SK-N-SH treated with all-trans-retinoic acid at 6 μM for 48 hours (cell line): ENCODE data around the gene ORC5.

Experiments
- ATAC-seq: fragments of 200-7000 bp; cut with Tn5 transposase; 3 replicates; pipeline ENCODE4 v1.9.1; 2020; ENCODE audit warnings: mild to moderate bottlenecking, moderate library complexity
- ARNTL ChIP-seq: fragments of 450-650 bp; formaldehyde crosslinking; IDR thresholded peaks from 2 replicates; pipeline ENCODE4 v1.5.0; 2020; ENCODE audit warnings: low read depth, mild to moderate bottlenecking, moderate library complexity, borderline replicate concordance
- BACH2 ChIP-seq: fragments of 250-450 bp; sonication (Bioruptor Pico); IDR thresholded peaks from 2 replicates; pipeline ENCODE4 v1.9.0; 2021; ENCODE audit warnings: mild to moderate bottlenecking, borderline replicate concordance
- CREB5 ChIP-seq: fragments of 250-450 bp; sonication (Bioruptor Pico); IDR thresholded peaks from 2 replicates; pipeline ENCODE4 v1.5.1; 2020; ENCODE audit warnings: low read depth, mild to moderate bottlenecking, moderate library complexity
- CSDC2 ChIP-seq: fragments of 250-450 bp; sonication (Bioruptor Pico); IDR thresholded peaks from 2 replicates; pipeline ENCODE4 v1.5.0; 2020; ENCODE audit warnings: mild to moderate bottlenecking, moderate library complexity
- CSRNP3 ChIP-seq: fragments of 250-450 bp; sonication (Bioruptor Pico); IDR thresholded peaks from 2 replicates; pipeline ENCODE4 v1.5.1; 2021; ENCODE audit warnings: mild to moderate bottlenecking, moderate library complexity
- ESRRG ChIP-seq: fragments of 250-450 bp; sonication (Bioruptor Pico); IDR thresholded peaks from 2 replicates; pipeline ENCODE4 v1.6.1; 2021; ENCODE audit warnings: mild to moderate bottlenecking
- GLIS3 ChIP-seq: fragments of 250-450 bp; sonication (Bioruptor Pico); IDR thresholded peaks from 2 replicates; pipeline ENCODE4 v1.5.0; 2020; ENCODE audit warnings: mild to moderate bottlenecking, moderate library complexity
- ISL1 ChIP-seq: fragments of 250-450 bp; sonication (Bioruptor Pico); IDR thresholded peaks from 2 replicates; pipeline ENCODE4 v2.1.2; 2022; ENCODE audit warnings: mild to moderate bottlenecking, moderate library complexity
- OSR1 ChIP-seq: fragments of 250-450 bp; sonication (Bioruptor Pico); IDR thresholded peaks from 2 replicates; pipeline ENCODE4 v1.8.0; 2022; ENCODE audit warnings: moderate library complexity, mild to moderate bottlenecking, inconsistent platforms
- PATZ1 ChIP-seq: fragments of 250-450 bp; sonication (Bioruptor Pico); IDR thresholded peaks from 2 replicates; pipeline ENCODE4 v1.8.0; 2020; ENCODE audit warnings: mild to moderate bottlenecking, moderate library complexity, borderline replicate concordance
- POU6F1 ChIP-seq: fragments of 250-450 bp; sonication (Bioruptor Pico); IDR thresholded peaks from 2 replicates; pipeline ENCODE4 v1.8.0; 2021; ENCODE audit warnings: low read depth, mild to moderate bottlenecking, moderate library complexity, borderline replicate concordance
- PPARA ChIP-seq: fragments of 250-450 bp; sonication (Bioruptor Pico); IDR thresholded peaks from 2 replicates; pipeline ENCODE4 v1.5.0; 2020; ENCODE audit warnings: mild to moderate bottlenecking, borderline replicate concordance
- RARB ChIP-seq: fragments of 250-450 bp; sonication (Bioruptor Pico); IDR thresholded peaks from 2 replicates; pipeline ENCODE4 v1.8.0; 2021; ENCODE audit warnings: mild to moderate bottlenecking, moderate library complexity
- SNAI2 ChIP-seq: fragments of 250-450 bp; sonication (Bioruptor Pico); IDR thresholded peaks from 2 replicates; pipeline ENCODE4 v1.5.0; 2020; ENCODE audit warnings: mild to moderate bottlenecking, moderate library complexity
- TCF4 ChIP-seq: fragments of 250-450 bp; sonication (Bioruptor Pico); IDR thresholded peaks from 2 replicates; pipeline ENCODE4 v1.8.0; 2021; ENCODE audit warnings: mild to moderate bottlenecking, moderate library complexity, borderline replicate concordance
- TOX ChIP-seq: fragments of 250-450 bp; sonication (Bioruptor Pico); IDR thresholded peaks from 2 replicates; pipeline ENCODE4 v1.8.0; 2021; ENCODE audit warnings: mild to moderate bottlenecking, moderate library complexity, borderline replicate concordance
- TSHZ2 ChIP-seq: fragments of 250-450 bp; sonication (Bioruptor Pico); IDR thresholded peaks from 2 replicates; pipeline ENCODE4 v1.5.0; 2020; ENCODE audit warnings: mild to moderate bottlenecking, moderate library complexity
- ZC3H10 ChIP-seq: fragments of 250-450 bp; sonication (Bioruptor Pico); IDR thresholded peaks from 2 replicates; pipeline ENCODE4 v1.5.1; 2021; ENCODE audit warnings: mild to moderate bottlenecking, moderate library complexity
- ZFP3 ChIP-seq: fragments of 250-450 bp; sonication (Bioruptor Pico); IDR thresholded peaks from 2 replicates; pipeline ENCODE4 v1.5.0; 2020; ENCODE audit warnings: mild to moderate bottlenecking, moderate library complexity
- ZFP30 ChIP-seq: fragments of 450-650 bp; formaldehyde crosslinking; IDR thresholded peaks from 2 replicates; pipeline ENCODE4 v1.5.0; 2022; ENCODE audit warnings: mild to moderate bottlenecking, moderate library complexity
- ZNF565 ChIP-seq: fragments of 450-650 bp; formaldehyde crosslinking; conservative IDR thresholded peaks from 2 replicates; pipeline ENCODE4 v1.5.0; 2020; ENCODE audit warnings: low read depth, mild to moderate bottlenecking, moderate library complexity
- ZNF70 ChIP-seq: fragments of 450-650 bp; formaldehyde crosslinking; IDR thresholded peaks from 2 replicates; pipeline ENCODE4 v1.5.0; 2020; ENCODE audit warnings: mild to moderate bottlenecking, moderate library complexity
- ZNF8 ChIP-seq: fragments of 450-650 bp; formaldehyde crosslinking; IDR thresholded peaks from 2 replicates; pipeline ENCODE4 v1.5.0; 2020; ENCODE audit warnings: mild to moderate bottlenecking, moderate library complexity

Gene ORC5

GRCh38 chr7:104124893-104125477, 82.8 kb downstream of the ORC5 start:
- TF ChIP-seq ZFP3: no peak
- TF ChIP-seq BACH2 (CRISPR knock-in tag): peak; percentile 84; the same call in 1 of the 2 replicates
- TF ChIP-seq ZFP30 (CRISPR knock-in tag): no peak
- TF ChIP-seq ISL1 (CRISPR knock-in tag): peak; percentile 98
- TF ChIP-seq CSRNP3 (CRISPR knock-in tag): peak; percentile 98
- no peak for TF ChIP-seq PPARA (CRISPR knock-in tag)
- 0 out of 2 replicates have a peak, but pooled peaks have one; percentile 48 for TF ChIP-seq ZNF565 (CRISPR knock-in tag)
- peak; percentile 71; the same call in 1 of the 2 replicates for TF ChIP-seq CSDC2 (CRISPR knock-in tag)
- TF ChIP-seq SNAI2: peak; percentile 99
- TF ChIP-seq TSHZ2: peak; percentile 81; the same call in 1 of the 2 replicates
- peak; percentile 97 for TF ChIP-seq GLIS3 (CRISPR knock-in tag)
- no peak for TF ChIP-seq ARNTL (CRISPR knock-in tag)
- peak; percentile 97 for TF ChIP-seq TCF4 (CRISPR knock-in tag)
- TF ChIP-seq ZNF70 (CRISPR knock-in tag): no peak
- peak; percentile 97 for TF ChIP-seq CREB5 (CRISPR knock-in tag)
- TF ChIP-seq ESRRG: peak; percentile 75; the same call in 1 of the 2 replicates
- TF ChIP-seq OSR1 (CRISPR knock-in tag): no peak
- peak; percentile 95; the same call in 1 of the 2 replicates for TF ChIP-seq POU6F1 (CRISPR knock-in tag)
- peak; percentile 98 for TF ChIP-seq ZC3H10 (CRISPR knock-in tag)
- no peak for TF ChIP-seq TOX (CRISPR knock-in tag)
- peak; percentile 91; the same call in 1 of the 2 replicates for TF ChIP-seq PATZ1 (CRISPR knock-in tag)
- TF ChIP-seq ZNF8: peak; percentile 50; the same call in 1 of the 2 replicates
- no peak for TF ChIP-seq RARB
- ATAC-seq: peak; percentile 53

GRCh38 chr7:104124469-104124868, 83.3 kb downstream of the ORC5 start:
- TF ChIP-seq ARNTL (CRISPR knock-in tag): no peak
- TF ChIP-seq RARB: no peak
- TF ChIP-seq ZFP3: no peak
- TF ChIP-seq, all 23 proteins: peak for 0
- ATAC-seq: peak; percentile 50
